KMS-11 (cell line): ENCODE data around the gene MACROD2.

Source experiments
- H2AFZ ChIP-seq: fragments of 200-600 bp; sonication (generic); 2 replicates; pipeline ENCODE4 v1.6.1; 2016; ENCODE audit warnings: antibody characterized with exemption, mixed run types, low read depth
- H3K27ac ChIP-seq: fragments of 200-600 bp; sonication (generic); 2 replicates; pipeline ENCODE4 v1.6.1; 2016; ENCODE audit warnings: mild to moderate bottlenecking, mixed run types
- H3K27me3 ChIP-seq: fragments of 200-600 bp; sonication (generic); 2 replicates; pipeline ENCODE4 v1.6.1; 2017; ENCODE audit warnings: mild to moderate bottlenecking, low read depth, mixed run types, moderate library complexity; ENCODE audit not compliant: insufficient read depth
- H3K36me3 ChIP-seq: fragments of 200-600 bp; sonication (generic); 2 replicates; pipeline ENCODE4 v1.6.1; 2017; ENCODE audit warnings: mild to moderate bottlenecking, mixed run types; ENCODE audit not compliant: insufficient read depth
- H3K4me1 ChIP-seq: fragments of 200-600 bp; sonication (generic); 2 replicates; pipeline ENCODE4 v1.6.1; 2016; ENCODE audit warnings: mild to moderate bottlenecking, low read depth, mixed run types; ENCODE audit not compliant: poor library complexity, severe bottlenecking
- H3K4me2 ChIP-seq: fragments of 200-600 bp; sonication (generic); 2 replicates; pipeline ENCODE4 v1.7.0; 2016; ENCODE audit warnings: mild to moderate bottlenecking, mixed run types
- H3K4me3 ChIP-seq: fragments of 200-600 bp; sonication (generic); IDR thresholded peaks from 2 replicates; pipeline ENCODE4 v1.6.1; 2017; ENCODE audit warnings: low read depth, low read length, mixed read lengths; ENCODE audit not compliant: insufficient read depth
- H3K79me2 ChIP-seq: fragments of 200-600 bp; sonication (generic); 2 replicates; pipeline ENCODE4 v1.6.1; 2016; ENCODE audit warnings: low read depth, mixed run types; ENCODE audit not compliant: insufficient read depth
- H3K9ac ChIP-seq: fragments of 200-600 bp; sonication (generic); 2 replicates; pipeline ENCODE4 v1.6.1; 2016; ENCODE audit warnings: mild to moderate bottlenecking, mixed run types
- H4K20me1 ChIP-seq: fragments of 200-600 bp; sonication (generic); 2 replicates; pipeline ENCODE4 v1.6.1; 2016; ENCODE audit warnings: mild to moderate bottlenecking, mixed run types; ENCODE audit not compliant: insufficient read depth
- CTCF ChIP-seq: fragments of 200-600 bp; sonication (generic); conservative IDR thresholded peaks from 2 replicates; pipeline ENCODE4 v1.6.1; 2017; ENCODE audit warnings: low read depth, mild to moderate bottlenecking, antibody characterized with exemption, low read length, moderate library complexity, mixed read lengths

Gene MACROD2

GRCh38 chr20:15239542-15240206 lies 1244.4 kb downstream of the MACROD2 start:
- H3K36me3 ChIP-seq: no peaks in the 10 kb centered on the region
- H3K4me1 ChIP-seq: no peaks in the 10 kb centered on the region
- no peak overlapping the region for H3K27ac ChIP-seq
- no peaks in the 10 kb centered on the region for H3K27me3 ChIP-seq
- no peaks in the 10 kb centered on the region for H3K79me2 ChIP-seq
- no peak overlapping the region for H3K4me3 ChIP-seq
- no peak for TF ChIP-seq CTCF
- no peak overlapping the region for H3K4me2 ChIP-seq
- H3K9ac ChIP-seq: no peak overlapping the region
- no peaks in the 10 kb centered on the region for H4K20me1 ChIP-seq
- no peak overlapping the region for H2AFZ ChIP-seq

GRCh38 chr20:15240801-15241200 lies 1245.5 kb downstream of the MACROD2 start:
- no peak overlapping the region for H3K9ac ChIP-seq
- no peak overlapping the region for H2AFZ ChIP-seq
- H4K20me1 ChIP-seq: no peaks in the 10 kb centered on the region
- no peak overlapping the region for H3K4me3 ChIP-seq
- H3K27ac ChIP-seq: no peak overlapping the region
- no peaks in the 10 kb centered on the region for H3K36me3 ChIP-seq
- H3K27me3 ChIP-seq: no peaks in the 10 kb centered on the region
- TF ChIP-seq CTCF: no peak
- H3K4me1 ChIP-seq: no peaks in the 10 kb centered on the region
- H3K4me2 ChIP-seq: no peak overlapping the region
- H3K79me2 ChIP-seq: no peaks in the 10 kb centered on the region

- Histone ChIP-seq H3K27ac (no peak overlapping the region), H2AFZ (no peak overlapping the region), H3K4me2 (no peak overlapping the region), H3K9ac (no peak overlapping the region), H3K79me2 (no peaks in the 10 kb centered on the region), H3K4me3 (no peak overlapping the region), H3K4me1 (no peaks in the 10 kb centered on the region), H4K20me1 (no peaks in the 10 kb centered on the region), H3K27me3 (no peaks in the 10 kb centered on the region), H3K36me3 (no peaks in the 10 kb centered on the region)
- TF ChIP-seq CTCF: no peak
Observed at GRCh38 chr20:15241681-15242080, 1246.4 kb downstream of the MACROD2 start.

GRCh38 chr20:15242773-15243172 lies 1247.5 kb downstream of the MACROD2 start:
- Histone ChIP-seq H4K20me1 (no peaks in the 10 kb centered on the region), H3K4me1 (no peaks in the 10 kb centered on the region), H3K4me3 (no peak overlapping the region), H3K36me3 (no peaks in the 10 kb centered on the region), H3K9ac (no peak overlapping the region), H2AFZ (no peak overlapping the region), H3K27ac (no peak overlapping the region), H3K4me2 (no peak overlapping the region), H3K79me2 (no peaks in the 10 kb centered on the region), H3K27me3 (no peaks in the 10 kb centered on the region)
- TF ChIP-seq CTCF: no peak
